Activated CD8-positive, alpha-beta memory T cell treated with anti-CD3 and anti-CD28 coated beads for 48 hours (primary cell): ENCODE results near the gene SP7.

Experiments used
- DNase-seq, 3 experiments: peaks; one replicate each; pipeline ENCODE4 v3.0.0-alpha.2; 2020; ENCODE audit warnings: low read depth in 2 of 3, low spot score in 2 of 3

Gene SP7

DNA sequence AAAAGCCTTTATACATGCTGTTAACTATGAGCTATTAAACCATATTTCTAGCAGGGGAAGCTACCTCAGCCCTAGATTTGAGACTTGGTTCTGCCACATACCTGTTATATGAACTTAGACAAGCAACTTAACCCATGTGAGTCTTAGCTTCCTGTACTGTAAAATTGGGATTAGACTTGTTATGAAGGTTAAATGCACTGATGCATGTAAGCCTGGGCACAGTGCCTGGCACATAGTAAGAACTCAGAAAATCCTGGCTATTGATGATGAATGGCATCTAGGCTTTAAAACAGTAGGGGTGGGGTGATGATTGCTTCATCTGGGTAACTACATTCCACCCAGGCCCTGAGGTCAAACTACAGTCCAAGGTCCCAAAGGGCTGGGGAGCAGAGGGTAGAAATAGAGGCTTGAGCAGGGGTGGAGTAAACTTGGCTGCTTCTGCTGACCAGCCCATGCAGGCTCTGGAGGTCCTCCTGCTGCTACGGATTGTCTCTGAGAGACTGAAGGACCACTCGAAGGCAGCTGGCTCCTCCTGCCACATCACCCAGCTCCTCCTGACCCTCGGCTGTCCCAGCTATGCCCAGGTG lies 56.8 kb downstream of the SP7 start:
- DNase-seq = no peak

DNA sequence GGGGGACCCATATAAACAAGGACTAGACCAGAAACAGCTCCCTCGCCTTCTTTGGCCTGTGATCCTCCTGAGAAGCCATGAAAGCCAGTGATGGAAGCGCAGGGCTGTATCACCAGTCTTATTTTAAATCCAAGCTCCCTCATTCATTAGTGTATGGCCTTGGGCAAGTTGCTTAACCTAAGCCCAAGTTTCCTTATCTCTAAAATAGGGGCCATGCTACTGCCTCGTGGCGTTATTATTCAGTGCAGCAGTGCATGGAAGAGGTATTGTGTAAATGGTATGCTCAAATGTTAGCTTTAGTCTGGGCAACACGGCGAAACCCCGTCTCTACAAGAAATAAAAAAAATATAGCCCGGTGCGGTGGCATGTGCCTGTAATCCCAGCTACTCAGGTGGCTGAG lies 58.2 kb downstream of the SP7 start:
- DNase-seq = no peak
